ENCODE data around the gene LTB.

The LTB gene, protein sequence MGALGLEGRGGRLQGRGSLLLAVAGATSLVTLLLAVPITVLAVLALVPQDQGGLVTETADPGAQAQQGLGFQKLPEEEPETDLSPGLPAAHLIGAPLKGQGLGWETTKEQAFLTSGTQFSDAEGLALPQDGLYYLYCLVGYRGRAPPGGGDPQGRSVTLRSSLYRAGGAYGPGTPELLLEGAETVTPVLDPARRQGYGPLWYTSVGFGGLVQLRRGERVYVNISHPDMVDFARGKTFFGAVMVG

DNA sequence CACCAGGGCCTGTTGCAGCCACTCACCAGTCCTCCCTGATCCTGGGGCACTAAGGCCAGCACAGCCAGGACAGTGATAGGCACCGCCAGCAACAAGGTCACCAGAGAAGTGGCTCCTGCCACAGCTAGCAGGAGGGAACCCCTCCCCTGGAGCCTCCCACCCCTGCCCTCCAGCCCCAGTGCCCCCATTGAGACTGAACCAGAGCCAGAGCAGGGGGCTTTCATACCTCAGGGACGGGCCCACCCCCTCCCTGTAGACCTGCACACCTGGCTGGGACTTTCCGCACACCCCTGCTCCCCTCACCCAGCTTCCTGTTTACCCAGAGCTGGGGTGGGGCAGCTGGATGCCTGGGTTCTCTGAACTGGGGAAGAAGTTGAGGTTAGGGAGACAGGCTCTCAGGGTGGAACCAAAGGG, at the start of gene LTB:
Gene LTB, minus strand, starts transcription at position 195 of the 414 bp plus-strand sequence. Its CDS starts 7 bp downstream, at position 188.
- Histone ChIP-seq H3K4me3 (ENCODE audit: low read depth, low read length, poor library complexity, severe bottlenecking) (peak within 1 kb of the TSS; percentile 92), H3K9ac (ENCODE audit: low read length) (peak within 1 kb of the TSS; percentile 88), H3K79me2 (ENCODE audit: insufficient read depth, low read length) (no peaks in the 10 kb centered on the region), H3K9me3 (ENCODE audit: low read length) (no peaks in the 10 kb centered on the region), H3F3A (ENCODE audit: insufficient read depth, low read length) (no peaks in the 10 kb centered on the region), H4K20me1 (ENCODE audit: insufficient read depth, low read length) (no peaks in the 10 kb centered on the region), H3K27ac (ENCODE audit: low read depth, low read length, poor library complexity, severe bottlenecking) (peak within 1 kb of the TSS; percentile 96), H3K27me3 (ENCODE audit: insufficient read depth, low read length) (no peaks in the 10 kb centered on the region), H3K4me2 (ENCODE audit: low read length) (peak within 1 kb of the TSS; percentile 88), H3K36me3 (ENCODE audit: insufficient read depth, low read length) (no peaks in the 10 kb centered on the region), H3K9me2 (ENCODE audit: low read depth, low read length) (no peaks in the 10 kb centered on the region), H3K4me1 (ENCODE audit: insufficient read depth, low read length, severe bottlenecking) (peaks cover 59% of the 10 kb centered on the region), H2AFZ (ENCODE audit: low read length) (no peak within 1 kb of the TSS)
- TF ChIP-seq, protein P1, sequence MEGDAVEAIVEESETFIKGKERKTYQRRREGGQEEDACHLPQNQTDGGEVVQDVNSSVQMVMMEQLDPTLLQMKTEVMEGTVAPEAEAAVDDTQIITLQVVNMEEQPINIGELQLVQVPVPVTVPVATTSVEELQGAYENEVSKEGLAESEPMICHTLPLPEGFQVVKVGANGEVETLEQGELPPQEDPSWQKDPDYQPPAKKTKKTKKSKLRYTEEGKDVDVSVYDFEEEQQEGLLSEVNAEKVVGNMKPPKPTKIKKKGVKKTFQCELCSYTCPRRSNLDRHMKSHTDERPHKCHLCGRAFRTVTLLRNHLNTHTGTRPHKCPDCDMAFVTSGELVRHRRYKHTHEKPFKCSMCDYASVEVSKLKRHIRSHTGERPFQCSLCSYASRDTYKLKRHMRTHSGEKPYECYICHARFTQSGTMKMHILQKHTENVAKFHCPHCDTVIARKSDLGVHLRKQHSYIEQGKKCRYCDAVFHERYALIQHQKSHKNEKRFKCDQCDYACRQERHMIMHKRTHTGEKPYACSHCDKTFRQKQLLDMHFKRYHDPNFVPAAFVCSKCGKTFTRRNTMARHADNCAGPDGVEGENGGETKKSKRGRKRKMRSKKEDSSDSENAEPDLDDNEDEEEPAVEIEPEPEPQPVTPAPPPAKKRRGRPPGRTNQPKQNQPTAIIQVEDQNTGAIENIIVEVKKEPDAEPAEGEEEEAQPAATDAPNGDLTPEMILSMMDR (IDR thresholded peaks at IDR 0.05; ENCODE audit: low read length): 0 out of 2 replicates have a peak, but pooled peaks have one; percentile 4
- TF ChIP-seq EZH2 (IDR thresholded peaks at IDR 0.05; ENCODE audit: borderline replicate concordance, low read length): no peak

GRCh38 chr6:31631681-31632278, 49.6 kb upstream of the LTB start:
- Histone ChIP-seq H3K36me3 (ENCODE audit: insufficient read depth, low read length) (peaks cover 100% of the 10 kb centered on the region), H3F3A (ENCODE audit: insufficient read depth, low read length) (no peaks in the 10 kb centered on the region), H3K9me3 (ENCODE audit: low read length) (no peaks in the 10 kb centered on the region)

DNA sequence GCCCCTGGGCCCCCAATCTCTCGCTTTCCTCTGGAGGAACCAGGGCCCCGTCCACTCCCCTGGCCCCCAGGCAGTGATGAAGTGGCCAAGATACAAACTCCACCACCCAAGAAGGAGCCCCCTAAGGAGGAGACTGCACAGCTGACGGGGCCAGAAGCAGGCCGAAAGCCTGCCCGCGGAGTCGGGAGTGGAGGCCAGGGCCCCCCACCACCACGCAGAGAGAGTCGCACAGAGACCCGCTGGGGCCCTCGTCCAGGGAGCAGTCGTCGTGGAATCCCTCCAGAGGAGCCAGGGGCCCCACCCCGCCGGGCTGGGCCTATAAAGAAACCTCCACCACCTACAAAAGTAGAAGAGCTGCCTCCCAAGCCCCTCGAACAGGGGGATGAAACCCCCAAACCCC, 49.0 kb upstream of the LTB start:
- H3K27me3 ChIP-seq (ENCODE audit: insufficient read depth, low read length): no peaks in the 10 kb centered on the region
- no peaks in the 10 kb centered on the region for H3F3A ChIP-seq (ENCODE audit: insufficient read depth, low read length)
- H3K4me2 ChIP-seq (ENCODE audit: low read length): no peak overlapping the region
- H3K4me3 ChIP-seq (ENCODE audit: low read depth, low read length, poor library complexity, severe bottlenecking): no peak overlapping the region
- H3K9me3 ChIP-seq (ENCODE audit: low read length): no peaks in the 10 kb centered on the region
- H3K9ac ChIP-seq (ENCODE audit: low read length): no peak overlapping the region
- peaks cover 100% of the 10 kb centered on the region for H3K36me3 ChIP-seq (ENCODE audit: insufficient read depth, low read length)
- TF ChIP-seq, protein P1 (IDR thresholded peaks at IDR 0.05; ENCODE audit: low read length): no peak
- no peak for TF ChIP-seq EZH2 (IDR thresholded peaks at IDR 0.05; ENCODE audit: borderline replicate concordance, low read length)
- H2AFZ ChIP-seq (ENCODE audit: low read length): no peak overlapping the region
- no peak overlapping the region for H3K27ac ChIP-seq (ENCODE audit: low read depth, low read length, poor library complexity, severe bottlenecking)
- no peaks in the 10 kb centered on the region for H3K79me2 ChIP-seq (ENCODE audit: insufficient read depth, low read length)
- no peaks in the 10 kb centered on the region for H3K9me2 ChIP-seq (ENCODE audit: low read depth, low read length)
- H3K4me1 ChIP-seq (ENCODE audit: insufficient read depth, low read length, severe bottlenecking): no peaks in the 10 kb centered on the region
- no peaks in the 10 kb centered on the region for H4K20me1 ChIP-seq (ENCODE audit: insufficient read depth, low read length)

More at GRCh38 chr6:31631681-31632278, 49.6 kb upstream of the LTB start:
- no peak overlapping the region for H3K9ac ChIP-seq (ENCODE audit: low read length)
- no peak overlapping the region for H3K4me3 ChIP-seq (ENCODE audit: low read depth, low read length, poor library complexity, severe bottlenecking)
- H2AFZ ChIP-seq (ENCODE audit: low read length): no peak overlapping the region
- TF ChIP-seq, protein P1 (IDR thresholded peaks at IDR 0.05; ENCODE audit: low read length): no peak
- TF ChIP-seq EZH2 (IDR thresholded peaks at IDR 0.05; ENCODE audit: borderline replicate concordance, low read length): no peak
- H3K79me2 ChIP-seq (ENCODE audit: insufficient read depth, low read length): no peaks in the 10 kb centered on the region
- H3K27me3 ChIP-seq (ENCODE audit: insufficient read depth, low read length): no peaks in the 10 kb centered on the region
- H3K27ac ChIP-seq (ENCODE audit: low read depth, low read length, poor library complexity, severe bottlenecking): no peak overlapping the region
- H4K20me1 ChIP-seq (ENCODE audit: insufficient read depth, low read length): no peaks in the 10 kb centered on the region
- H3K9me2 ChIP-seq (ENCODE audit: low read depth, low read length): no peaks in the 10 kb centered on the region
- H3K4me2 ChIP-seq (ENCODE audit: low read length): no peak overlapping the region
- H3K4me1 ChIP-seq (ENCODE audit: insufficient read depth, low read length, severe bottlenecking): no peaks in the 10 kb centered on the region
